ENCODE data around the gene TRPV4. TPM values are rescaled to one million over a fixed set of nuclear protein-coding genes. Genes with fewer than 3 reads are reported as not detected.

TRPV4 gene
- polyA plus RNA-seq, 1 donor from 2014 or later = not detected

GRCh38 chr12:109844091-109844490, 10.9 kb upstream of the TRPV4 start:
- Histone ChIP-seq H3K79me2 (replicated peaks; ENCODE audit: insufficient read depth, low read length) (no peaks in the 10 kb centered on the region), H3K4me3 (ENCODE audit: low read length) (no peak overlapping the region)

DNA sequence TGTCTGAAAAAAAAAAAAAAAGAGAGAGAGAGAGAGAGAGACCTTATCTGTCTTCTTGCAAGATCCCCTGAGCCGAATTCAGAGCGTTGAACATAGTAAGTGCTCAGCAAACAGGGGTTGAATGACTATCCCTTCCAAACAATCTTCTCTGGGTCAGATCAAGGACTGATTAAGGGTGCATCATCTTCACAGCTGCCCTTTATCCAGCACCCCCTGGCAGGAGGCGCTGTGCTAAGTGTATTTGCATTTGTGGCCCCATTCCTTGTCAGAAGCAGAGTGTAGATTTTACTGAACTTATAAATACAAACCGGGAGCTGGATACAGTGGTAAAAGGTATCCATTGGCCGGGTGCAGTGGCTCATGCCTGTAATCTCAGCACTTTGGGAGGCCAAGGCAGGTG, 8.8 kb upstream of the TRPV4 start:
- Histone ChIP-seq H3K4me2 (ENCODE audit: low read length) (no peak overlapping the region), H3K9me2 (ENCODE audit: insufficient read depth, low read length) (no peaks in the 10 kb centered on the region), H3F3A (ENCODE audit: insufficient read depth, low read length, poor library complexity, severe bottlenecking) (no peaks in the 10 kb centered on the region), H2AFZ (ENCODE audit: low read depth, low read length) (no peak overlapping the region), H4K20me1 (ENCODE audit: insufficient read depth) (no peaks in the 10 kb centered on the region), H3K27me3 (ENCODE audit: insufficient read depth, low read depth, low read length) (no peaks in the 10 kb centered on the region), H3K36me3 (ENCODE audit: insufficient read depth, low read length) (no peaks in the 10 kb centered on the region), H3K79me2 (replicated peaks; ENCODE audit: insufficient read depth, low read length) (no peaks in the 10 kb centered on the region), H3K9ac (ENCODE audit: low read length) (no peak overlapping the region), H3K9me3 (ENCODE audit: low read length) (no peaks in the 10 kb centered on the region), H3K4me3 (ENCODE audit: low read length) (no peak overlapping the region), H3K27ac (ENCODE audit: low read length) (no peak overlapping the region)
- TF ChIP-seq SMC3 (conservative IDR thresholded peaks at IDR 0.05; ENCODE audit: poor library complexity) = no peak
- no peak for TF ChIP-seq POLR2AphosphoS5 (IDR thresholded peaks at IDR 0.05)
- no peak for TF ChIP-seq EP300 (conservative IDR thresholded peaks at IDR 0.05; ENCODE audit: poor library complexity, severe bottlenecking)
- TF ChIP-seq, protein P1, sequence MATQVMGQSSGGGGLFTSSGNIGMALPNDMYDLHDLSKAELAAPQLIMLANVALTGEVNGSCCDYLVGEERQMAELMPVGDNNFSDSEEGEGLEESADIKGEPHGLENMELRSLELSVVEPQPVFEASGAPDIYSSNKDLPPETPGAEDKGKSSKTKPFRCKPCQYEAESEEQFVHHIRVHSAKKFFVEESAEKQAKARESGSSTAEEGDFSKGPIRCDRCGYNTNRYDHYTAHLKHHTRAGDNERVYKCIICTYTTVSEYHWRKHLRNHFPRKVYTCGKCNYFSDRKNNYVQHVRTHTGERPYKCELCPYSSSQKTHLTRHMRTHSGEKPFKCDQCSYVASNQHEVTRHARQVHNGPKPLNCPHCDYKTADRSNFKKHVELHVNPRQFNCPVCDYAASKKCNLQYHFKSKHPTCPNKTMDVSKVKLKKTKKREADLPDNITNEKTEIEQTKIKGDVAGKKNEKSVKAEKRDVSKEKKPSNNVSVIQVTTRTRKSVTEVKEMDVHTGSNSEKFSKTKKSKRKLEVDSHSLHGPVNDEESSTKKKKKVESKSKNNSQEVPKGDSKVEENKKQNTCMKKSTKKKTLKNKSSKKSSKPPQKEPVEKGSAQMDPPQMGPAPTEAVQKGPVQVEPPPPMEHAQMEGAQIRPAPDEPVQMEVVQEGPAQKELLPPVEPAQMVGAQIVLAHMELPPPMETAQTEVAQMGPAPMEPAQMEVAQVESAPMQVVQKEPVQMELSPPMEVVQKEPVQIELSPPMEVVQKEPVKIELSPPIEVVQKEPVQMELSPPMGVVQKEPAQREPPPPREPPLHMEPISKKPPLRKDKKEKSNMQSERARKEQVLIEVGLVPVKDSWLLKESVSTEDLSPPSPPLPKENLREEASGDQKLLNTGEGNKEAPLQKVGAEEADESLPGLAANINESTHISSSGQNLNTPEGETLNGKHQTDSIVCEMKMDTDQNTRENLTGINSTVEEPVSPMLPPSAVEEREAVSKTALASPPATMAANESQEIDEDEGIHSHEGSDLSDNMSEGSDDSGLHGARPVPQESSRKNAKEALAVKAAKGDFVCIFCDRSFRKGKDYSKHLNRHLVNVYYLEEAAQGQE (IDR thresholded peaks at IDR 0.05; ENCODE audit: borderline replicate concordance) = no peak
- TF ChIP-seq RAD21 (conservative IDR thresholded peaks at IDR 0.05) = no peak
- no peak for TF ChIP-seq MXI1 (conservative IDR thresholded peaks at IDR 0.05; ENCODE audit: poor library complexity, severe bottlenecking)
- no peak for TF ChIP-seq TAF1 (IDR thresholded peaks at IDR 0.05; ENCODE audit: low read depth)
- TF ChIP-seq CTCF (IDR thresholded peaks at IDR 0.05; ENCODE audit: poor library complexity, severe bottlenecking) = no peak
- no peak for TF ChIP-seq EZH2 (IDR thresholded peaks at IDR 0.05; ENCODE audit: borderline replicate concordance, insufficient read depth, low read length, poor library complexity, severe bottlenecking)

More at GRCh38 chr12:109844091-109844490, 10.9 kb upstream of the TRPV4 start:
- no peak overlapping the region for H3K4me2 ChIP-seq (ENCODE audit: low read length)
- H2AFZ ChIP-seq (ENCODE audit: low read depth, low read length) = no peak overlapping the region
- H3K27ac ChIP-seq (ENCODE audit: low read length) = no peak overlapping the region
- H4K20me1 ChIP-seq (ENCODE audit: insufficient read depth) = no peaks in the 10 kb centered on the region
- no peaks in the 10 kb centered on the region for H3K9me3 ChIP-seq (ENCODE audit: low read length)
- no peaks in the 10 kb centered on the region for H3K9me2 ChIP-seq (ENCODE audit: insufficient read depth, low read length)
- TF ChIP-seq SMC3 (conservative IDR thresholded peaks at IDR 0.05; ENCODE audit: poor library complexity) = no peak
- no peak for TF ChIP-seq EZH2 (IDR thresholded peaks at IDR 0.05; ENCODE audit: borderline replicate concordance, insufficient read depth, low read length, poor library complexity, severe bottlenecking)
- H3K36me3 ChIP-seq (ENCODE audit: insufficient read depth, low read length) = no peaks in the 10 kb centered on the region
- H3F3A ChIP-seq (ENCODE audit: insufficient read depth, low read length, poor library complexity, severe bottlenecking) = no peaks in the 10 kb centered on the region
- no peak overlapping the region for H3K9ac ChIP-seq (ENCODE audit: low read length)
- no peaks in the 10 kb centered on the region for H3K27me3 ChIP-seq (ENCODE audit: insufficient read depth, low read depth, low read length)

GRCh38 chr12:109841356-109841755, 8.2 kb upstream of the TRPV4 start:
- Histone ChIP-seq H3K27me3 (ENCODE audit: insufficient read depth, low read depth, low read length) (no peaks in the 10 kb centered on the region), H3K9me3 (ENCODE audit: low read length) (no peaks in the 10 kb centered on the region), H3K9ac (ENCODE audit: low read length) (no peak overlapping the region), H3K79me2 (replicated peaks; ENCODE audit: insufficient read depth, low read length) (no peaks in the 10 kb centered on the region), H3K4me2 (ENCODE audit: low read length) (no peak overlapping the region), H3K9me2 (ENCODE audit: insufficient read depth, low read length) (no peaks in the 10 kb centered on the region), H2AFZ (ENCODE audit: low read depth, low read length) (no peak overlapping the region), H3K36me3 (ENCODE audit: insufficient read depth, low read length) (no peaks in the 10 kb centered on the region), H4K20me1 (ENCODE audit: insufficient read depth) (no peaks in the 10 kb centered on the region), H3K4me3 (ENCODE audit: low read length) (no peak overlapping the region), H3K27ac (ENCODE audit: low read length) (no peak overlapping the region), H3F3A (ENCODE audit: insufficient read depth, low read length, poor library complexity, severe bottlenecking) (no peaks in the 10 kb centered on the region)
- TF ChIP-seq SMC3 (conservative IDR thresholded peaks at IDR 0.05; ENCODE audit: poor library complexity) (no peak), EP300 (conservative IDR thresholded peaks at IDR 0.05; ENCODE audit: poor library complexity, severe bottlenecking) (no peak), MXI1 (conservative IDR thresholded peaks at IDR 0.05; ENCODE audit: poor library complexity, severe bottlenecking) (no peak), EZH2 (IDR thresholded peaks at IDR 0.05; ENCODE audit: borderline replicate concordance, insufficient read depth, low read length, poor library complexity, severe bottlenecking) (no peak), POLR2AphosphoS5 (IDR thresholded peaks at IDR 0.05) (no peak), CTCF (IDR thresholded peaks at IDR 0.05; ENCODE audit: poor library complexity, severe bottlenecking) (no peak), RAD21 (conservative IDR thresholded peaks at IDR 0.05) (no peak), TAF1 (IDR thresholded peaks at IDR 0.05; ENCODE audit: low read depth) (no peak)
- TF ChIP-seq, protein P1 (IDR thresholded peaks at IDR 0.05; ENCODE audit: borderline replicate concordance) = no peak
